AG04450 (cell line): Measurements from ENCODE around the gene AP1AR. TPM values are rescaled to one million over a fixed set of nuclear protein-coding genes. Genes with fewer than 3 reads are reported as not detected.
"Not testable (repeated sequence)": the region's sequence is repeated elsewhere in the genome, so short reads cannot be mapped to it uniquely, and the experiment has no call there.

Experiments used
- CTCF ChIA-PET: fragments of 300-600, 350-600 bp; formaldehyde crosslinking; extraction: SDS; loops from one replicate; lab custom pipeline; 2022; ENCODE audit warnings: antibody characterized with exemption, inconsistent platforms; lab: Charles Lee
- POLR2A ChIA-PET: fragments of 350-600 bp; formaldehyde crosslinking; extraction: SDS; loops from one replicate; lab custom pipeline; 2021; ENCODE audit warnings: antibody characterized with exemption, inconsistent platforms; lab: Yijun Ruan, JAX
- DNase-seq: peaks from one replicate; pipeline ENCODE4 v3.0.0-alpha.2; 2011; ENCODE audit warnings: low read depth, low spot score
- H3K27ac ChIP-seq: one replicate; pipeline ENCODE4 v1.5.1; 2012; ENCODE audit warnings: low read depth, low read length, control low read depth
- H3K27me3 ChIP-seq: one replicate; pipeline ENCODE4 v1.6.0; 2012; ENCODE audit warnings: low read length; ENCODE audit not compliant: control insufficient read depth, insufficient read depth
- H3K4me3 ChIP-seq: 2 replicates; pipeline ENCODE4 v1.5.1; 2011; ENCODE audit warnings: mild to moderate bottlenecking, low read depth, low read length, control low read depth
- H3K9me3 ChIP-seq: 2 replicates; pipeline ENCODE4 v1.5.1; 2012; ENCODE audit warnings: low read length; ENCODE audit not compliant: control insufficient read depth, insufficient read depth
- polyA plus RNA-seq: library from polyadenylated mRNA; depleted of rRNA; stranded (reverse); fragments of >200 nt; gene quantifications from 2 replicates; pipeline ENCODE4 v1.2.3, GENCODE V29; 2011
- TF ChIP-seq, protein P1 (sequence below): IDR thresholded peaks from 2 replicates; pipeline ENCODE4 v1.5.1; 2011; ENCODE audit warnings: low read depth, low read length, control low read depth, inconsistent platforms

The AP1AR gene
- polyA plus RNA-seq, 1 experiment = 11.8 TPM

DNA sequence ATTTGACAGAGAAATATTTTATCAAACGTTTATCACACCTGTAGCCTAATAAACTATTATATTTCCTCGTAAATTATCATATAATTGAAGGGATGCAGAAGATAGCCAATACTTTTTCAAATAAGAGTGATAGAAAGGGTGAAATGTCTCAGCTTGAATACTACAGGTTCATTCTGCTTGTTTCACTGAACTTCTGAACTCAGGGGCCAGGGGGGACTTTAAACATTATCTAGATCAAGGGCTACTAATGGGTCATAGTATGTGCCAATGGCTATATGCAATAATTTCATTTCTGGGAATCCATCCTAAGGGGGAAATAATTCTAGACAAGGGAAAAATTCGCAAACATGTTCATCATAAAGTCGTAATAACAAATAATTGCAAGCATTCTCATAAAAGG lies 68.1 kb downstream of the AP1AR start:
- no peak for DNase-seq
- TF ChIP-seq, protein P1, sequence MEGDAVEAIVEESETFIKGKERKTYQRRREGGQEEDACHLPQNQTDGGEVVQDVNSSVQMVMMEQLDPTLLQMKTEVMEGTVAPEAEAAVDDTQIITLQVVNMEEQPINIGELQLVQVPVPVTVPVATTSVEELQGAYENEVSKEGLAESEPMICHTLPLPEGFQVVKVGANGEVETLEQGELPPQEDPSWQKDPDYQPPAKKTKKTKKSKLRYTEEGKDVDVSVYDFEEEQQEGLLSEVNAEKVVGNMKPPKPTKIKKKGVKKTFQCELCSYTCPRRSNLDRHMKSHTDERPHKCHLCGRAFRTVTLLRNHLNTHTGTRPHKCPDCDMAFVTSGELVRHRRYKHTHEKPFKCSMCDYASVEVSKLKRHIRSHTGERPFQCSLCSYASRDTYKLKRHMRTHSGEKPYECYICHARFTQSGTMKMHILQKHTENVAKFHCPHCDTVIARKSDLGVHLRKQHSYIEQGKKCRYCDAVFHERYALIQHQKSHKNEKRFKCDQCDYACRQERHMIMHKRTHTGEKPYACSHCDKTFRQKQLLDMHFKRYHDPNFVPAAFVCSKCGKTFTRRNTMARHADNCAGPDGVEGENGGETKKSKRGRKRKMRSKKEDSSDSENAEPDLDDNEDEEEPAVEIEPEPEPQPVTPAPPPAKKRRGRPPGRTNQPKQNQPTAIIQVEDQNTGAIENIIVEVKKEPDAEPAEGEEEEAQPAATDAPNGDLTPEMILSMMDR = no peak
- ChIA-PET POLR2A (no interaction called here), CTCF (interaction anchor here (1.1 to 1.7 kb wide), 4 partner anchors 10 to 28 kb away, joined by 3 to 4 read pairs (median 4); no protein-coding TSS in a partner anchor)
- Histone ChIP-seq H3K27ac (no peak overlapping the region), H3K27me3 (no peaks in the 10 kb centered on the region), H3K4me3 (no peak overlapping the region), H3K9me3 (no peaks in the 10 kb centered on the region)

DNA sequence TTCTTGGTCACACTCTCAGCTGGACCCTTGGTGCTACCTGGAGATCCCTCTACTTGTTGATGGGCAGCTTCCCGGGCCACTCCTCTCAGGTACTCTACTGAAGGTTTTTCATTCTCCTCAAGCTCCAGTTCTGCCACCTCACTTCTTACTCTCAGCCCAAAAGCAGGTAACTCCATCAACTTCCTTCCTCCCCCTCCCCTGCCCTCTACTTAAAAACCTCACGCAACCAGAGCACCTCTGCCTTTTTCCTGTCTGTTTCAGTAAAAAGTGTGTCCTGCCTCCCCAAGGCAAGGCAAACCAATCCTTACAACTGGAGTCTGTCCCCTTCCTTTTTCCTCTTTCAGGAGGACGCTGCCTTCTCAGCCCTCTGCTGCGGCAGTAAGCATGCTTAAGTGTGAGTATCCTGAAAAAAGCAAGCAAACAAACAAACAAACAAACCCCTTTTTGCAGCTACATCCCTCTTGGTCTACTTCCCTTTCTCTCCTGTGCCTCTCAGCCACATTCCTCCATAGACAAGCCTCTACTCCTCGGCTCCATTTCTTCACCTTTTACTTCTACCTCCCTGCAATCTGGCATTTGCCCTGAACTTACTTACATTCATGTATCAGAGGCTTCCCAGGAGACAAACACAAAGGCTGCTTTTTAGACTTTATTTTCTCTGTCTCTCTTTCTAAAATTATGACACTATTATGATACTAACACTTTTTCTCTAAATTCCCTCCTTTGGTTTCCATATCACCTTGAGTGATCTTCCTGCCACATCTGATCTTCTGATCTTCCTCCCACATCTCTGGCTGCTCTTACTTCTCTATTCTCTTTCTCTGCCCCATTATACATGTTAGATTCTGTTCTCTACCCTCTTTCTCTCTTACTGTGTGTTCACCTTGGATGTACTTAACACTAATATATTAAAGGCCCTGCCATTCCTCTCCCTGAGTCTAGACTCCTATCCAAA lies 71.0 kb downstream of the AP1AR start:
- Histone ChIP-seq H3K27me3 (no peaks in the 10 kb centered on the region), H3K4me3 (no peak overlapping the region), H3K27ac (no peak overlapping the region), H3K9me3 (no peaks in the 10 kb centered on the region)
- ChIA-PET POLR2A (no interaction called here), CTCF (no interaction called here)
- no peak for DNase-seq
- TF ChIP-seq, protein P1 = no peak

DNA sequence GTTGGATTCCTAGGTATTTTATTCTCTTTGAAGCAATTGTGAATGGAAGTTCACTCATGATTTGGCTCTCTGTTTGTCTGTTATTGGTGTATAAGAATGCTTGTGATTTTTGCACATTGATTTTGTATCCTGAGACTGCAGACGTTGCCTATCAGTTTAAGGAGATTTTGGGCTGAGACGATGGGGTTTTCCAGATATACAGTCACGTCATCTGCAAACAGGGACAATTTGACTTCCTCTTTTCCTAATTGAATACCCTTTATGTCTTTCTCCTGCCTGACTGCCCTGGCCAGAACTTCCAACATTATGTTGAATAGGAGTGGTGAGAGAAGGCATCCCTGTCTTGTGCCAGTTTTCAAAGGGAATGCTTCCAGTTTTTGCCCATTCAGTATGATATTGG lies 73.9 kb downstream of the AP1AR start:
- H3K4me3 ChIP-seq, H3K9me3 ChIP-seq, CTCF ChIA-PET: not testable (repeated sequence)

DNA sequence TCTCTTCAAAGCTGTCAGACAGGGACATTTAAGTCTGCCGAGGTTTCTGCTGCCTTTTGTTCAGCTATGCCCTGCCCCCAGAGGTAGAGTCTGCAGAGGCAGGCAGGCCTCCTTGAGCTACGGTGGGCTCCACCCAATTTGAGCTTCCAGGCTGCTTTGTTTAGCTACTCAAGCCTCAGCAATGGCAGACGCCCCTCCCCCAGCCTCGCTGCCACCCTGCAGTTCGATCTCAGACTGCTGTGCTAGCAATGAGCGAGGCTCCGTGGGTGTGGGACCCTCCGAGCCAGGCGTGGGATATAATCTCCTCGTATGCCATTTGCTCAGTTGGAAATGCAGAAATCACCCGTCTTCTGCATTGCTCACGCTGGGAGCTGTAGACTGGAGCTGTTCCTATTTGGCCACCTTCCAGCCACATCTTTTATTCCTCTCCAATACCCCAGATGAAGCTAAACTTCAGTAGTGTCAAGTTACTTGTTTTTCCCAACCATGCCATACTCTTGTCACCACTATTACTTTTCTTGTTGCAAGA lies 77.7 kb downstream of the AP1AR start:
- H3K27me3 ChIP-seq, H3K27ac ChIP-seq, POLR2A ChIA-PET, DNase-seq, H3K9me3 ChIP-seq: not testable (repeated sequence)
- H3K4me3 ChIP-seq = peak overlapping the region; percentile 22; the same call in 1 of the 2 replicates
- CTCF ChIA-PET = interaction anchor here (0.8 to 4.6 kb wide), 4 partner anchors 10 to 209 kb away, joined by 3 to 36 read pairs (median 3); no protein-coding TSS in a partner anchor

More for the DNA sequence above, 73.9 kb downstream of the AP1AR start:
- DNase-seq, H3K27ac ChIP-seq, H3K27me3 ChIP-seq, POLR2A ChIA-PET: not testable (repeated sequence)

DNA sequence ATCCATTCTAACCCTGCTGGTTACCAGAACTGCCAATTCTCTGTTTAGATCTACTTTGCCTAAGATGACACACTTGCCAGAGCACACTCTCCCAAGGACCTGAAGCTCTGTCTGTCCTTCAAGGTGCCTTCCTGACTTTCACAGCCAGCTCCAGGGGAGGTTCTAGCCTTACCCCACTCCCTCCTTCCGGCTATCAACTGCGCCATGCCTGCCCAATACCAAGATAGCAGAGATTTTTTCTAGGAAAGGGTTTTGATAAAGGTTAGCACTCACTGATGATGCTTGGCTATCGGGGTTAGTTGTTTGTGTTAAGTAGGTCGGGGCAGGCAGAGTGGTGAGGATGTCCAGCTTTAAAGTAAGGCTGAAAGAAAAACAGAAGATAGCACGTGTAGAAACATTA lies 79.9 kb downstream of the AP1AR start:
- H3K9me3 ChIP-seq = no peaks in the 10 kb centered on the region
- TF ChIP-seq, protein P1 = no peak
- ChIA-PET CTCF (interaction anchor here (0.9 to 4.6 kb wide), 3 partner anchors 10 to 16 kb away, joined by 4 to 36 read pairs (median 5); no protein-coding TSS in a partner anchor), POLR2A (no interaction called here)
- no peak overlapping the region for H3K4me3 ChIP-seq
- DNase-seq = no peak
- no peak overlapping the region for H3K27ac ChIP-seq
- no peaks in the 10 kb centered on the region for H3K27me3 ChIP-seq
